Measurements from ENCODE around the gene WNT6.
A peak's percentile ranks its signal among the peaks of the same experiment; 100 is the strongest.
"Not testable (repeated sequence)": the region's sequence is repeated elsewhere in the genome, so short reads cannot be mapped to it uniquely, and the experiment has no call there.

WNT6 gene

DNA sequence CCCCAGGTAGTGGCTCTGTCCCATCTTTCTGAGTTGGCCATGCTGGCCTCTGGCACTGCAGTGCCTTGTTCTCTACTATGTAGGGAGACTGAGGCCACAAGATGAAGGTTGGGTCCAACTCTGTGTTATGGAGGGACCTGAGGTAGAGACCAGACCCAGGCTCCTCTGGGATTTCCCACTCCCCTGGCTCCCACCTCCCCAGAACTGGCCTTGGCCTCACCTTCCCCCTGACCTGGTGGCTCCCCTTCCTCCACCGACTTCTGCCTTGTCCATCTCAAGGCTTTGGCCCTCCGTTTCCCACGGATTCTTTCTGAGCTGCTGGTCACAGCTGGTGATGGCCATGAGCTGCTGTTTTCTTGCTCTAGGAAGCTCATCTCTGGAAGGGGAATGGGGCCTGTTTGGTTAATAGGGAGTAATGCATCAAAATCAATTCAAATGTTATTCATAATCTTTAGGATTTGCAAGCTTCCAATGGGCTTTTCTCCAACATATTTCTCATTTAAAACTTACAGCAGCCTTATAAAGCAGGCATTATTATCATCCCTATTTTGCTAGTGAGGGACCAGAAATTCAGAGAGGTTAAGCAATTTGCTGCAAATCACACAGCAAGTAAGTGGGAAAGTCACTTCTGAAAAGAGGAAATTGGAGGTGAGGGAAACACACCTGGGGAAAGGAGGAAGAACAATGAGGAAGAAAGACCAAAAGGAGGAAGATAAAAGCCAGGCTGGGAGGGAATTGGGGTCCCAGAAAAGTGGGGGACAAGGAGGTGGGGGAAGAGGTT is 28.9 kb upstream of the WNT6 start:
- DNase-seq: no peak

DNA sequence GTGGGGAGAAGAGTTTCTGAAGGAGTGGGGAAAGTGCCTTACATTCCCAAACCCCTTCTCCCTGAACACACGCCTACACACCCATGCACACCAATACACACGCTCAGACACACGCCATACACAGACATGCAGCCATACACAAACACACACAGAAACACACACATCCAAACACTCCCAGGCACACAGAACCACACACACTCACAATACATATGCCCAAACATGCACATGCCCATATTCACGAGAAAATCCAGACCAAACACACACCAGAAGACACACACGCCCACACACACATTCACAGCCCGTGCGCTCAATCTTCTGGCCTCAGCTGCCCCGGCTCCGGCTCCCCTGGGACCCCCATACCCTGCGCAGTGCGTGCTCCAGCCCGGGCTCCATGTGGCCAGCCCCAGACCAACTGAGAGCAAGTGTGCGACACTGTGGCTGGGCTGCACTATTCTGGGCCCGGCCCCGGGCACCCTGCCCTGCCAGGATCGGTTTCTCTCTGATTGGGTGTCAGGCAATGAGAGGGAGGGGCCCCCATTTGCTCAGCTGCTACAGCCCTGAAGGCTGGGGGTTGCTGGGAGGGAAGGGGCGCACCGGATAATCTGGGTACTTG is 28.1 kb upstream of the WNT6 start, which contains the start of gene PRKAG3:
Gene PRKAG3 (minus strand): TSS at position 426 of the 613 bp plus-strand sequence.
- no peak for DNase-seq

DNA sequence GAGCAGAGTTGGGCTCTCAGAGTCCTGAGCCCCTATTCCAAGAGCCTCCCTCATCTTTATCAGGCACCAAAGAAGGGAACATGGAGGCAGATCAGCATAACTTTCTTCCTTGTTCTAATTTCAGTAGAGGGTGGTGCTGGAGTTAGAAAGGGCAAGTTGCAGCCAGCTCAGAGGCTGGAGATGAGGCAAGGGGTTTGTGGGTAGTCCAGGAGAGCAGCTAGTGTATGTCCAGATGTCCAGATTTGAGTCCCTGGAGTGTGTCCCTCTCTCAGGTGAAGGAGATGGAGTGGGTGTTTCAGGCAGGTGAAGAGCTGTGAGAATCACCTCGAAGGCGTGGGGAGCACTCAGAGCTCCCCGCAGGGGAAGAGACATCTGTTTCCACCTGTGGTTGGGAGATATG is 27.5 kb upstream of the WNT6 start:
- no peak for DNase-seq

DNA sequence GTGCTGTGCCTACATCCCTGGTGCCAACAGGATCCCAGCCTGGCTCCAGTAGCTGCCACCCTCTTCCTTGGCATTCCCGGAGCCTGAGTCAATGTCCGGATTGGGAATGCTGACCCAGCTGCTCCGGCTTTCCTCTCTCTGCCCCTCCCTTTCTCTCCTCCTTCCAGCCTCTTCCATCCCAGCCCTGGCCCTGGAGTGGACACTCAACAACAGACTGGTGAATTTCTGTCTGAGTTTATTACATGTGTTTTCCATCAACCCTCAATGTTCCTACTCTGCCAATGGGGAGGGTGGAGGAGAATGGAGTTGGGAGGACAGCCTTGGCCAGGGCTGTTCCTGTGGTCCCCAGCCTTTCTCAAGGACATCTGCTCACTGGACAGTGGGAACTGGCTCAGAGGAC is 27.1 kb upstream of the WNT6 start:
- no peak for DNase-seq

DNA sequence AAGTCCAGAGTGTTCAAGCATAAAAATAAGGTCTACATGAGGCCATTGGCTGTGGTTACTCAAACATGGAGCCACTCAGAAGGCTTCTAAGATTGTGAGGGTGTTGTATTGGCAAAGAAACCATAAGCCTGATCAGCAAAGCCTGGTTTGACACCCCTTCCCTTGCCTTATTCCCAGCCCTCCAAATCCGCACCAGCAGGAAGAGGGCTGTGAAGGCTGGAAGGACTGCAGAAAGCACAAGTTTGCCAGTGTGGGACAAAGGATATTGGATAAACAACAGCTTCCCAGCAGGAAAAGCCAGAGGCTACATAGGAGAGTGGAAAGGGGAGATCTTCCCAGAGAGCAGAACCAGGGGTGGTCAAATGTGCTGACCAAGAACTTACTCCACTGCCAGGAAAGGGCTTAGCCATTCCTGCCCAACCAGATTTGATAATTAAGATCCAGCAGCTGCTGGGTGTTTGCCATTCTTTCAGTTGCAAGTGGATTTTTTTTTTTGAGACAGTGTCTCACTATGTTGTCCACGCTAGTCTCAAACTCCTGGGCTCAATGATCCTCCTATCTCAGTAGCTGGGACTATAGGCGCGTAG is 26.5 kb upstream of the WNT6 start:
- DNase-seq: no peak

DNA sequence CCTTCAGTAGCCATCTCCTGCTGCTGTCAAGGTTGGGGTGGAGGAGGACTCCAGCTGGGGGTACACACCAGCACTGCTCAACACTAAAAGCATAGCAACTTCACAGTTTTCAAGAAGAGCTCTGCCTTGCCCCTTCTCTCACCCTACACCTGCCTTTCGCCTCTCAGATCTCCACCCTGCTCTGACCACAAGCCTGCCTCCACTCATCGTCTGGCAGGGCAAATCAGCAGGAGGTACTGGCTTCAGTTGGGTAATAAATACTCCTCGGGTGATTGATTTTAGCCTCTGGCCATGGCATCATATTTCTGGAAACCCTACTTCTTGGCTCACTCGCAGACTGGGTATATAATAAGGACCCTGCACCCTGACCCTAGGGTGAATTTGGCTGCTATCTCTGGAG is 24.9 kb upstream of the WNT6 start:
- no peak for DNase-seq

DNA sequence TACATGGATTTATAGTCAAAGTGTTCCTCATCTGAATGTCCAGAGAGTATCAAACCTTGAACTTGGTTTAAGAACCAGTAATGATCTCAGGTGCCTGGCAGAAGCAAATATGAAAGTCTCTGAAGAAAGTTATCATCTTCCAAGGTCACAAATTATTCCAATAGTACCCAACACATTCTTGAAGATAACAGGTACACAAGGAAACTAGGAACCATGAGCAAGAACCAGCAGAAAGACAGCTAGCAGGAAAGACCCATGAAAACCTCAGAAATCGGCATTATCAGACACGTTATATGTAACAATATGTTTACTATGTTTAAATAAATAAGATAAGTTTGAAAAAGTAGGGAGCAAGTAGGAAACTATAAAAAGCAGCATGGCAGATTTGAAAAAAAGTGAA is 22.1 kb upstream of the WNT6 start:
- DNase-seq: no peak

DNA sequence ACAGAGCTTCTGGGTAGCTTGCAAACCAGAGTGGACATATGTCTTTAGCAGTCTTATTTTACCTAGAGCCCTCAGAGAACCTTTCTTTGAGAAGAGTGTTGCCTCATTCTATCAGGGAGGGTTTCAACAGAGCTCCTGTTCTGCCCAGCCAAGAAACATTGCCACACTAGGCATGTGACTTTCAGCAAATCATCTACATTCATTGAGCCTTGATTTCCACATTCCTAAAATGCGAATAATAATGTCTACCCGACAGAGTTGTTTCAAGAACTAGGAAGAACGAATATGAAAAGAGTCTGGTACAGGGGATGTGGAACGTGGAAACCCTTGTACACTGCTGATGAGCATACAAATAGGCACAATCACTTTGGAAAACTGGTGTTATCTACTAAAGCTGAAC is 20.2 kb upstream of the WNT6 start:
- DNase-seq: peak; percentile 65

DNA sequence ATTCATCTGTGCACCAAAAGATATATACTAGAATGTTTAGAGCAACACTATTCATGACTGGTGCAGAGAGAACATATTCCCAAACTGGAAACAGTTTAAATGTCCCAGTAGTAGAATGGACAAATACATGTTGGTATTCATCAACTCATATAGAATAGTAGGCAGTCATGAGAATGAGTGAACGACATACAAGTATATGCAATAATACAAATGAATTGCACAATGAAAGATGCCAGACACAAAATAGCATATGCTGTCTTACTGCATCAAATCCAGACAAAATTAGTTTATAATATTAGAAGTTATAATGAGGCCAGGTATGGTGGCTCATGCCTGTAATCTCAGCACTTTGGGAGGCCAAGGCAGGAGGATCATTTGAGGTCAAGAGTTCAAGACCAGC is 19.7 kb upstream of the WNT6 start:
- no peak for DNase-seq

DNA sequence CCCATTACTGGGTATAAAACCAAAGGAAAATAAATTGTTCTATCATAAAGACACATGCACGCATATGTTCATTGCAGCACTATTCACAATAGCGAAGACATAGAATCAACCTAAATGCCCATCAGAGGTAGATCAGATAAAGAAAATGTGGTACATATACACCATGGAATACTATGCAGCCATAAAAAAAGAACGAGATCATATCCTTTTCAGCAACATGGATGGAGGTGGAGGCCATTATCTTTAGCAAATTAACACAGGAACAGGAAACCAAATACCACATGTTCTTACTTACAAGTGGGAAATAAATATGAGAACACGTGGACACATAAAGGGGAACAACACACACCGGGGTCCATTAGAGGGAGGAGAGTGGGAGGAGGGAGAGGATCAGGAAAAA is 15.3 kb upstream of the WNT6 start:
- DNase-seq: not testable (repeated sequence)

DNA sequence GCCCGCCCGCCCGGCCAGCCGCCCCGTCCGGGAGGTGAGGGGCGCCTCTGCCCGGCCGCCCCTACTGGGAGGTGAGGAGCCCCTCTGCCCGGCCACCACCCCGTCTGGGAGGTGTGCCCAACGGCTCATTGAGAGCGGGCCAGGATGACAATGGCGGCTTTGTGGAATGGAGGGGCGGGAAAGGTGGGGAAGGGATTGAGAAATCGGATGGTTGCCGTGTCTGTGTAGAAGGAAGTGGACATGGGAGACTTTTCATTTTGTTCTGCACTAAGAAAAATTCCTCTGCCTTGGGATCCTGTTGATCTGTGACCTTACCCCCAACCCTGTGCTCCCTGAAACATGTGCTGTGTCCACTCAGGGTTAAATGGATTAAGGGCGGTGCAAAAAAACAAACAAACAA is 12.6 kb upstream of the WNT6 start:
- not testable (repeated sequence) for DNase-seq

DNA sequence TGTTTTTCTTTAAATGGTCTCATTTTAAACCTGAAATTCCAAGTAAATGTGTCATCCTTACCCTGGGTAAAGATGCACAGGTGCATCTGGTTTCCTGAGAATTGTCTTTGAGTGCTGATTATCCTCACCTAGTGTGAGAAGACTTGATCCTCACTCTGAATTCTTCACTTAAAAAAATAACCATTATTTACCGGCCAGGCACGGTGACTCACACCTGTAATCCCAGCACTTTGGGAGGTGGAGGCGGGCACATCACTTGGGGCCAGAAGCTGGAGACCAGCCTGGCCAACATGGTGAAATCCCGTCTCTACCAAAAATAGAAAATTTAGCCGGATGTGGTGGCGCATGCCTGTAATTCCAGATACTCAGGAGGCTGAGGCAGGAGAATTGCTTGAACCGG is 9.9 kb upstream of the WNT6 start:
- DNase-seq: no peak

DNA sequence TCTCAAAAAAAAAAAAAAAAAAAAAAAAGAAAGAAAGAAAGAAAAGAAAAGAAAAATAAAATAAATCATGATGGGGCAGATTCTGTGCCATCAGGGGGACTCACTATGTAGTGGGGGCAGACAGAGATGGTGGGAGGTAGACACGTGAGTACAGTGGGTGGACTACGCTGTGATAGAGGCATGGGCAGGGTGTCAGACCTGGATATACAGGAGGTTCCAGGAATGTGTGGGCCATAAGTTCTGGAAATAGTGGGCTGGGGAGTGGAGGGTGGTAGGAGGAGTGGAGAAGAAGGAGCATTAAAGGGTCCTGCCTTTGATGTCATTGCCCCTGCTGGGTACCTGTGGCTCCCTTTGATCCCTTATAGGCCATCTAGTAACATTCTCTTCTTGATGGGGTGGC is 8.8 kb upstream of the WNT6 start:
- DNase-seq: no peak

DNA sequence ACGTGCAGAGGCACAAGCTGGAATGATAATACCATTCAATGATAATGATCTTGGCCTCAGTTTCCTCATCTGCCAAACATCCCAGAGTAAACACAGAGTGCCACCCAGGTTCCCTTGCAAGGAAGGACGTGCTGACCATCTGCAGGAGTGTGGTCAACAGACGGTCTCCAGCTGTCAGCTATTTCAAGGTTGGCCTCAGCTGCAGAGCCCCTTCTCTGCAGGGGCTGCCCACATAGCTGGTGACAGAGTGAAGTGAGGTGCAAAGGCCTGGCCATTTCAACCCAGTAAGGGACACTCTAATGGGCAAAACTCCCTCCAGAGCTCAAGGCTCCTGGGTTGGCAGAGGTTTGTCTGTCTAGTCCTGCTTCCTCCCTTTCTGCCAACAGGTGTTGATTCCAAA is 8.3 kb upstream of the WNT6 start:
- no peak for DNase-seq

DNA sequence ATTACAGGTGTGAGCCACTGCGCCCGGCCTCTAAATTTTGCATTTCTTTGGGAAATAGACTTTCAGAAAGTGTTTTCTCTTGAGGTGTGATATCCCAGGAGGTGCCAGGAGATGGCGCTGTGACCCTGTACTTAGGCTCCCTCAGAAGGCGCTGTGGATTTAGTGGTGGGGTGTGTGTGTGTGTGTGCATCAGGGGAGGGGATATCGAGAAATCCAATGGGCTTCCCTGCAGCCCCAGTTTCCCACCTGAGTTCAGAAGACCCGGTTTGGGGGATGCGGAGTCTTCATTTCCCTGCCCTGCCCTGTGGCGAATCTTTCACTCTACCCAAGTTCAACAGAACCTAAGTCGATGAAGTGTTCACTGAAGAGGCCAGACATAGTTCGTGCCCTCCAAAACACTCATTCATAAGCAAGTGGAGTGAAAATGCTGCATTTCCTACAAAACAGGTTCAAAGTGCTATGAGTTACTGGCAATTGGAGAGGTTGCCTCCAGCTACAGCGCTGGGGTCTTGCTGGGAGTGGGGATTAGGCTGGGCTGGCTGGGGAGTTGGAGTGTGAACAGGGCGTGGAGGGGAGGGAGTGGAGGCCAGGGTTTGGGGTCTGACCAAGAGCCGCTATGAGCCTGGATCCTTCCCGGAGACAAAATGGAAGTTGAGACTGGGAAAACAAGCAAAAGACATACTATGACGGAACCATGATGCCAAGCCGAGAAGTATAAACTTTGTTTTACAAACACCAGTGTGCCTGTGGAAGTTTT is 6.5 kb upstream of the WNT6 start:
- peak; percentile 56 for DNase-seq

DNA sequence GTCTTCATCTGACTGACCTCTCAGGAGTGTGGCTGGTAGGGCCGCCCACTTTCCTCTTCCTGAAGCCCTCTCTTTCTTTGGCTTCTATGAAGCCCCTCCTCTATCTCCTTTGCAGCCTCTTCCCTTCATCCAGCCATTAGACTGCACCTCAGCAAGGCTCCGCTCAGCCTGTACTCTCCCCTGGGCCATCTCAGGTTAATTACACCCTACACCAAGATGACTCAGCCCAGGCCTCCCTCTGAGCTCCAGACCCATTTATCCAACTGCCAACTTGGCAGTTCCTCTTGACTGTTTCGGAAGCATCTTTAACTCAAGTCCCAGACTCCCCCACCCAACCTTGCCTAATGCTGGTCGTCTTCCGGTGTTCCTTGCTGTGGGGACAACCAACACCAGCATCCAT is 5.8 kb upstream of the WNT6 start:
- DNase-seq: peak; percentile 65

DNA sequence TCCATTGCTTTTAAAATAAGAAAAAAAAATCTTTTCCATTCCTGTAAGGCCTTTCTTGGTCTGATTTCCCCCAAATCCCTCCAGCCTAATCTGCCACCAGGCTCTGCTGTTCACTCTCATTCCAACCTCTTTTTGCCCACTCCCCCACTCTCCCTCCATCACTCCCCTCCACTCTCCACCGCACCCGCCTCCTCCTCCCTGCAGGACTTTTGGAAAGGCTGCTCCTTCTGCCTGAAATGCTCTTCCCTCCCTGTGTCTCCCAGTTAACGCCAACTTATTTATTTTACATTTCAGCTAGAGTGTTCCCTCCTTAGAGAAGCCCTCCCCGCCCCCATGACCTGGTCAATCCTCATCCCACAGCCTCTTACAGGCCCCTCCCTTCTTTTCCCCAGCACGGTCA is 4.7 kb upstream of the WNT6 start:
- DNase-seq: no peak

DNA sequence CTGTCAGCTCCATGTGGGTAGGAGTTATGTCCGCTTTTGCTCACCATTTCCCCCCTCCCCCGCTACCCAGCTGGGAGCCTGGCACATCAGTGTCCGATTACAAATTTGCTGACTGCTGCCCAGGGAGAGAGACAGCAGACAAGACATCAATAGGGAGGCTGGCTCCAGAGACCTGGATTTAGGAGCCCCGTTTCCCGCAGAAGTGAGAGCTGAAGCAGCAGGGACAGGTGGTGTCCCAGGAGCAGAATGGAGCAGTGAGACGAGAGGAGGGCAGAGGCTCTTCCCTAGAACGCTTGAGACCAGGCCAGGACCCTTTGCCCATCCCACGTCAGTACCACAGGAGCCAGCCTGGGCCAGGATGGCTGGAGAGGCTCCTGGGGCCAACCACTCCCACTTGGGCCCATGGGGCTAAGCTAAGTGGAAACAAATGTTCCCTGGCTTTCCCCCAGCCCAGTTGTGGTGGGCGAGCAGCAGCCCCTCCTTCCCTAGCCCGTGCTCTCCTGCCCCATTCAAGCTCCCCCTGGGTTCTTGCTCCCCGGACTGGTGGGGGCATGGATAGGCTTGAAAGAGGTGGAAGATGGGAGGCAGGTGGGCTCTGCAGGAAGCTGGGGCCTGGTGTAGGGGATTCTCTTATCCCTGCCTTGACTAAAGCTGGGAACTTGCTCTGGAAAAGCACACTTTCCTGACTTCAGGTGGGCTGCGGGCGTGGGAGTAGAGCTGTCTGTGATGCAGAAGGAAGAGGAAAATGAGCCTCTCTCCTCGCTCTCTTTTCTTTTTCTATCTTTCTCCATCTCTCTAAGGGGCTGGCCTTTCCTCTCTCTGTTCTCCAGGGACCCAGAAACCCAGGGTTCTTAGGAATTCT is 4.1 kb upstream of the WNT6 start:
- DNase-seq: no peak

DNA sequence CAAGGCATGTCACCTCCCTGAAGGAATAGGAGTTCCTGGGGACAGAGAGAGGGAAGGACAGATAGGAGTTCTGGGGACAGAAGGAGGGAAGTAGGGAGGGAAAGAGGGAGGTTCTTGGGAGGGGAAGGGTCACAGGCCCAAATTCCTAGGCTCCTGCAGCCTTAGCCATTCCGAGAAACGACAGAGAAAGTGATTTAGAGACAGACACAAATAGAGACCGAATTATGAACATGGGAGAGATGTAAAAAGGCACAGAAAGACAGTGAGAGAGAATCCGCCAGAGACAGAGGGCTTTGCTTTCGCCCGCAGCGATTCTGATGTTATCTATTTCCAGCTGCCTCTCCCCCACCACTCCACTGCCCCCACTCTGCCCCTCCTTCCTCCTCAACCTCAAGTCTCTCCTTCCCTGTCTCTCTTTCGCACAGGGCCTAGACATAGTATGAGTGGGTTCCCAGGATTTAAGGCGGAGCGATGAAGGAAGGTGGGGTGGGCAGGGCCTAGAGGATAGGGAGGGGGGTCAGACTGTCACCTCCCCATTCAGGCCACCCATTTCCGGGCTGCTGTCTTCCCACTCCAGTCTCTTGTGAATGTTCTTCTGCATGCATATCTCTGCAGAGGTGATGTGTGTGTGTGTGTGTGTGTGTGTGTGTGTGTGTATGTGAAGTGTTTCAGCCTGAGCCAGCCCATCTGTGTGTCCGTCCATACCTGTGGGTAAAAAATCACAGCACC is 3.3 kb upstream of the WNT6 start:
- DNase-seq: peak; percentile 11

DNA sequence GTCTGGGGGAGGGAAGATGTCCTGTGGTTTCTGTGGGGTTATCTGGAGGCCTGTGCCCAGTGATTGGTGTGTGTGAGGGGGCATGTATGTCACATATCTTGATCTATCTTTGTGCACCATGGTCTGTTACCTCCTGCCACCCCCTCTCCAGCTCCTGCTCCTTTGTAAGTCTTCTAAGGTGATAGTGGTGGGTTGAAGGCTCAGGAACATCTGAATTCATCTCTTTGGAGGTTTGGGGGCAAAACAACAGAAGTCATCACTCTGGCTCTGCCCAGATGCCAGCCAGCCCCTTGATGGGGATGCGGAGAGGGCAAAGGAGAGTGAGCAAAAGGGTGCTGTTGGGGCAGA is 2.7 kb upstream of the WNT6 start:
- no peak for DNase-seq

DNA sequence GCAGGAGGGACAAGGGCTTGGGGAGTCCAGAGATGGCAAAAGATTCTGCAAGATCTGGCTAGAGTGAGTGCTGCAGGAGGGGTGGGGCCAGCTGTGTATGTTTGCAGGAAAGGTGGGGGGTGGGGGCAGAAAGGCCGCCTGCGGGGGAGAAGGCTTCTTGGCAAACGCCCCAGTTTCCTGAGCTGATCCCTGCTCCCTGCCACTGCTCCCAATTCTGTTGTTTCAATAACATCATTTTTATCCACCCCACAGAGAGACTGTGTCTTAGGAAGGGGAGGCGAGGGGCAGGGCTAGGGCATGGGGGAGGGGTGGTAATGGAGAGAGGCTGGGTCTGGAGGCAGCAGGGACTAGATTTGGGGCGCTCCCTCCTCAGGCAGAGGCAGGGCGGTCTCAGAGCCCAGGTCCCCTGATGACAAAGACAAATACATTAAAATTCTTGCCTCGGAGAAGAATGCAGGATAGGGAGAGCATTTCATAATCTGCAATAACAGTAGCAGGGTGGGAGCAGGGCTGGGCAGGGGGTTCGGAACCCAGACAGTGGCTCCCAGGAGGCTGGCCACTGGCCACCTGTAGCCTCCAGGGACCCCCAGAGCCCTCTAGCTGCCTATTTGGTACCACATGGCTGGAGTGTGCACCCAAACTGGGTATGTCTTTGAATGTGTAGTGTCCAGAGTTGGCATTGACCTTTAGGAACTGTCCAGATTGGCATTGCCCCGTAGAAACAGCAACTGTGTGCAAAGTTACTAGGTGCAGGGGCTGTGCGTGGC is 2.1 kb upstream of the WNT6 start:
- DNase-seq: peak; percentile 52

DNA sequence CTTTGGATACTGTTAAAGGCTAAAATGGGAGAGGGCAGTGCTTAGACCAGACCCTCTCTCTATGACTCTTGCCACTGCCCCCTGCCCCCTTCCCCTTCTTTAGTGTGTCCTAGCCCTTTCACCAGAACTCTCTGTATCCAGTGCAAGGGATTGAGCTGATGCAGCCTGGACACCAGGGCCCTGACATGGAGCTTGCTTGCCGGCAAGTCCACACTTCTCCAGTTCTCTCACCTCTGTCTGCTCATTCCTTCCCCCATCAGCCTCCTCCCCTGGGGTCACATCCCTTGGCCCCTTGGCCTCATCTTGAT is 1.5 kb upstream of the WNT6 start:
- DNase-seq: no peak

Measured in fibroblast of skin of right biceps (primary cell).